ENCODE measurements around the gene CCSAP.

CCSAP gene

DNA sequence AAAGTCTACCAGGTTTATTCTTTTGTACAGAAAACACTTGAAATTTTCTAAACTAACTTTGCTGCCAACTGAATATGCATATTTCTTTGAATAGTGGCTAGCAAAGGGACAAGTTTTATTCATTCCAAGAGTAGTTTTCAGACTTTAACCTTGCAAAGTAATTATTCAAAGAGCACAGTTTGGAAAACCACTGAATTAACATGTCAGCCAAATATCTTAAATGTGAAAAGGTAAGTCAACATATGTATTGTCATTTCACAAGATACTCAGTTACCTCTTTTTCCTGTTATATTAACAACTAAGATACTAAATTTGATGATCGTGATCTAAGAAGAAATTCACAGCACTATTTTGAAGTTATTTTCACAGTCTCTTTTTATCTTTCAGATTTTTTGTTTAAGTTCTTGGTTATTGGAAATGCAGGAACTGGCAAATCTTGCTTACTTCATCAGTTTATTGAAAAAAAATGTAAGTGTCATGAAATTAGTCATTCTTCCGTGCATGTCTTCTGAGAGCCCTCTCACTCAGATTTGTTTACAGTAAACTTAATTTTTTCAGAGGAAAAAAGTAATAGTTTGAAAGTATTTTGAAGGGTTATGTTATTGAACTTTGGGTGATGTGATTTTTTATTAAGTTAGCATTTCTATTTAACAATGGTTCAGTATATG, 56.6 kb downstream of the CCSAP start:
- DNase-seq (ENCODE audit: low read depth in 2 of 2) = no peak

DNA sequence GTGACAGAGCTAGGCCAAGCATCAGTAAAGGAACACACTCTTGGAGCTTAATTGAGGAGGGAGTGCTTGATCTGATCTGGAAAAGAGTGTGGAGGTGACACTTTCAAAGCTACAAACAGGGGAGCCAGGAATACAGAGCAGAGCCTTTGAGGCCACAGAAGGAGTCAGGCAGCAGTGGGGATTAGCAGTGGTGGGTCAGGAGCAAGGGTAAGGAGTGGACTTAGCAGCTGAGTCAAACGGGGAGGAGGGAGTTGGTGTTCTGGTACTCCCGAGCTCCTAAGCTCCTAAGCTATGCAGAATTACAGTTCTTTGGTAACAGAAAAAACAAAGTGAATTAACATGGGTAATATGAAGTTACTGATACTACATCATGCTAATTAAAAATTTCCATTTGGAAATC, 57.4 kb downstream of the CCSAP start:
- DNase-seq (ENCODE audit: low read depth in 2 of 2) = no peak

DNA sequence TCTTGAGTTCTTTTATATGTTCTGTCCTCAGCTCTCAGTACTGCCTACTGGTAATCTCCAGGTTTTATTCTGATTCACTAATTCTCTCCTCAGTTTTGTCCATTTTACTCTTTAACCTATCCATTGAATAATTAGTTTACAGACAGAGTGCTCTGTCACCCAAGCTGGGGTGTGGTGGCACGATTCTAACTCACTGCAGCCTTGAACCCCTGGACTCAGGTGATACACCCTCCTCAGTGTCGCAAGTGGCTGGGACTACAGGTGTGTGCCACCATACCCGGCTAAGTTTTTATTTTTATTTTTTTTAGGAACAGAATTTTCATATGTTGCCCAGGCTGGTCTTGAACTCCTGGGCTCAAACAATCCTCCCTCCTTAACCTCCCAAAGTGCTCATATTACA, 58.0 kb downstream of the CCSAP start:
- no peak for DNase-seq (ENCODE audit: low read depth in 2 of 2)

DNA sequence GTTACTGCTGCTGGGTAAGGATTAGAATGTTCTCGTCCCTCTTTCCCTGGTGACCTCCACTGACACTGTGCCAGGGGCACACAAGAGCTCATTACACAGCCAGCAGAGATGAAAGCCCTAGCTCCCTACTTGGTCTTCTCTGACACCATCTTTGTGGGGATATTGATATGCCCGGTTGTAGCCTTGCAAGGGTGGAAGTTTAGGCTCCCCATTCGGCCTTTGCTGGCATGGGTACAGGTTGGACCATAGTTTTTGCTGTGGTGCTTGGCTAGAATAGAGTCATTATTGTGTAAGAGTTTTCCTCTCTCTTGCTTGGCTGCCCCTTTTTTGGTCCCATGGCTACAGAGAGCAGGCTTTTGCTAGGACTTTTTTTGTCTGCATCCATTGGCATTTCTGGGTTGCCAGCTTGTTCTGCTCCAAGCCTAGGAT, 59.6 kb downstream of the CCSAP start:
- no peak for DNase-seq (ENCODE audit: low read depth in 2 of 2)

DNA sequence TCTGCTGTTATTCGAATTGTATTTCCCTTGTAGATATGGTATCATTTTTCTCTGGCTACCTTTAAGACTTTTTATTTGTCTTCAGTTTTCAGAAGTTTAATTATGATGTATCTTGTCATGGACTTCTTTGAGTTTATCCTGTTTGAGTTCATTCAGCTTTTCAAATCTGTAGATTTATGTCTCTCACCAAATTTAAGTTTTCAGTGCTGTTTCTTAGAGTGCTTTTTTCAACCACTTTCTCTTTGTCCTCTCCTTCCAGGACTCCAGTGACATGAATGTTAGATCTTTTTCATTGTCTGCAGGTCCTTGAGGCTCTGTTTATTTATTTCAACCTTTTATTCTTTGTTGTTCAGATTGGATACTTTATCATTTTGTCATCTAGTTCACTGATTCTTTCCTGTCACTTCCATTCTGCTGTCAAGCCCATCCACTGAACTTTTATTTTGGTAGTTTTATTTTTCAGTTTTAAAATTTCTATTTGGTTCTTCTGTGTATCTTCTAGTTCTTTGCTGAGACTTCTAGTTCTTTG, 60.5 kb downstream of the CCSAP start:
- no peak for DNase-seq (ENCODE audit: low read depth in 2 of 2)

DNA sequence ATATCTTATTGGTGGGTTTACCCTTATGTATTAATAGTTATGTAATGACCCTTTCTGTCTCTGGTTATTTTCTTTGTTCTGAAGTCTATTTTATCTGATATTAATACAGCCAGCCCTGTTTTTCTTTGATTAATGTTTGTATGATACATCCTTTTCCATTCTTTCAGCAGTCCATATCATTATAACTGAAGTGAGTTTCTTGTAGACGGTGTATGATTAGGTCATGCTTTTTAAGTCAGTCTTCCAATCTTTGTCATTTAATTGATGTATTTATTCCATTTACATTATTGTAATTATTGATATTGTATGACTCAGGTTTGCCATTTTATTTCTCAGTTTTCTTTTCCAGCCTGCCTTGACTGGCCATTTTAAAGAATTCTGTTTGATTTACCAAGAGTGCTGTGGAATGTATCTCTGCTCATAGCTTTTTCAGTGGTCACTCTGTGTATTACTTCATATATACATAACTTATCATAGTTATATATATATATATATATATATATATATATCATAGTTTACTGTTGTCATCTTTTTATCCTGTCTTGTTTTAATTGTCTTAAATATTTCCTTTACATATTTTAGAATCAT, 61.4 kb downstream of the CCSAP start:
- DNase-seq (ENCODE audit: low read depth in 2 of 2) = no peak

DNA sequence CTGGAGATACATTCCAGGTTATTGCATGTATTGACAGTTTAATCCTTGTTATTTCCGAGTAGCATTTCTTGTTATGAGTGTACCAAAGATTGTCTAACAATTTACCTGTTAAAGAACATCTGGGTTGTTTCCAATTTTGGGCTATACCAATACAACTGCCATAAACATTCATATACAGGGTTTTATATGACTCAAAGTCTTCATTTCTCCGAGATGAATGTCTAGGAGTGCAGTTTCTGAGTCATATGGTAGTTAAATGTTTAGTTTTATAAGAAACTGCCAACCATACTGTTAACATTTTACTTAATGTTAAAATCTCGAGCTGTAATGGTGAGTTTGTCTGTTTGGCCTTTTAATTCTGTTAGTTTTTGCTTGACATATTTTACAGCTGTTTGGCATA, 61.9 kb downstream of the CCSAP start:
- no peak for DNase-seq (ENCODE audit: low read depth in 2 of 2)

DNA sequence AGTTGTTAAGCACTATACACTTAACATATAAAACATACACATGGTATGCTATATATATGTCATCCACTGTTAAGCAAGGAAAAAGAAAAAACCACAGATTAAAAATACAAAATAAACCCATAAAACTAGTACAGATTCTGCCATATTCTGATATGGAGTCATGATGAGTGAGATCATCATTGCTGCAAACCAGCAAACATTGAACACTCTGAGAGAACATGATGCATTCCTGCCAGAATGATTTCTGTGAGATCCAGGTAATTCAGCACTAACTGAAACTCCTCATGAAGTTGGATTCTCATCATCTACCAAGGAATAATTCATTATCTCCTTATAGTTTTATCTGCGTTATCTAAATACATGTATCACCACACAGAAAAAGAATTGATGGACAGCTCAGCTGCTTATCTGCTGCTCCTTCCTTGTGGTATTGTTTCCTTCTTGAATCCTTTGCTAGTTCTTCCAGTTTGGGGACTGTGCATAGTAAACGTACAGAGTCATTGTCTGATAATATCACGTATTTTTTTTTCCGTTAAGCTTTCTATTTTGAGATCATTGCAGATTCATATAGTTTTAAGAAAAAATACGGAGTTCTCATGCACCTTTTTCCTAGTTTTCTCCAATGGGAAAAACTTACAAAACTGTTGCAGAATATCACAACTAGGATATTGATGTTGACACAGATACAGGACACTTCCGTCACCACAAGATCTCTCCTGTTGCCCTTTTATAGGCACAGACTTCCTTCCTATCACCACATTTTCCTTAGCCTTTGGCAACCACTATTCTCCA, 62.6 kb downstream of the CCSAP start:
- no peak for DNase-seq (ENCODE audit: low read depth in 2 of 2)

DNA sequence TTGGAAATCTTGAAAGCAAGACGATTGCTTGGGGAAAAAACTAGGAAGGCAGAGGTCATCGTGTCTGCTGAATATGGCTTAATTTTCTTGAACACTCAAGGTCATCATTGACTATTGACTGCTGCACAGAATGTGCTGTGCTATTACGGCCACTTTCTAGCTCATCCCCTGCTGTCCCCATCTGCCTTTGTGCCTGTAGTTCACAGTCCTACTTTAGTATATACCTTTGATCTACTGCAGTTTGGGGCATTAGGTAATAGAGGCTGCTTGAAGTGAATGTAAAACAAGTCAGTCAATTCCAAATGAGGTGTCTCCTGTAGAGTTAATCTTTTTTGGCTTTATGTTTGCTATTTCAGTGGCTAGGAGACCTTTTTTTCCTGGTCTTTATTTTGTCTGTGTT, 63.6 kb downstream of the CCSAP start:
- no peak for DNase-seq (ENCODE audit: low read depth in 2 of 2)

DNA sequence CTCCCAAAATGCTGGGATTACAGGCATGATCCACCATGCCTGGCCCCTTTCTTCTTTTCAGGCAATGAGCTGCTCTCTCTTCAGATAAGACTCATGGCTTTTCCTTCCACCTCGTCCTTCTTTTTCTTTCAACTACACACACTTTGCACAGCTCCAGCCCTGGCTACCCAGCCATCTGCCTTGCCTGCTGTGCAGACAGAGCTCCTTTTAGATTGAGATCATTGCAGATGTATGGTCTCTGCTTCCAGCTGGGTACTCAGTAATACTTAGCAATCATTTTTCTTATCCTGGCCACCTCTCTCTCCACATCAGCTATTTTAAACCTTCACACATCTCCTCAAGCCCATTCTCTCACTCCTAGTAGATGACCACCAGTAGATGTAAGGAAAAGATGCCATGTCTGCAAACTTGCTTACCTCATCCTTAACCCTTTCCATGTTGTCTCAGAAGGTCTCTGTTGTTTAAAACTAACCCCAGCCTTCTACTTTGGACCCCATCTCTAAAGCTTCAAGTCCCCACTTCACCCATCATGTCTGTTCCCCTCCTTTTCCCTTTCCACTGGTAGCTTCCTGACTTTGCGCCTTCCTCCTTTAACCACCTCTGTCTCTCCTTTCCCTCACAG, 64.6 kb downstream of the CCSAP start:
- no peak for DNase-seq (ENCODE audit: low read depth in 2 of 2)

DNA sequence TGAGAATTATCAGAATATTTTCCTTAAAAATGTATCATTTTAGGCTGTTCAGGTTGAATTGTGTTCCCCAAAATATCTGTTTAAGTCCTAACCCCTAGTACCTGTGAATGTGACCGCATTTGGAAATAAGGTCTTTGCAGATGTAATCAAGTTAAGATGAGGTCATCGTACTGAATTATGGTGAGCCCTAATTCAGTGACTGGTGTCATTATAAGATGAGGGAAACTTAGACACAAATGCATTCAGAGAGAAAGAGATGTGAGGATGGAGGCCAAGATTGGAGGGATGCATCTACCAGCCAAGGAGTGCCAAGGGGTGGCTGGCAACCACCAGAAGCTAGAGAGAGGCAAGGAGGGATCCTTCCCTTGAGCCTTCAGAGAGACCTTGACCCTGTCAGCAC, 67.8 kb downstream of the CCSAP start:
- DNase-seq (ENCODE audit: low read depth in 2 of 2) = no peak

DNA sequence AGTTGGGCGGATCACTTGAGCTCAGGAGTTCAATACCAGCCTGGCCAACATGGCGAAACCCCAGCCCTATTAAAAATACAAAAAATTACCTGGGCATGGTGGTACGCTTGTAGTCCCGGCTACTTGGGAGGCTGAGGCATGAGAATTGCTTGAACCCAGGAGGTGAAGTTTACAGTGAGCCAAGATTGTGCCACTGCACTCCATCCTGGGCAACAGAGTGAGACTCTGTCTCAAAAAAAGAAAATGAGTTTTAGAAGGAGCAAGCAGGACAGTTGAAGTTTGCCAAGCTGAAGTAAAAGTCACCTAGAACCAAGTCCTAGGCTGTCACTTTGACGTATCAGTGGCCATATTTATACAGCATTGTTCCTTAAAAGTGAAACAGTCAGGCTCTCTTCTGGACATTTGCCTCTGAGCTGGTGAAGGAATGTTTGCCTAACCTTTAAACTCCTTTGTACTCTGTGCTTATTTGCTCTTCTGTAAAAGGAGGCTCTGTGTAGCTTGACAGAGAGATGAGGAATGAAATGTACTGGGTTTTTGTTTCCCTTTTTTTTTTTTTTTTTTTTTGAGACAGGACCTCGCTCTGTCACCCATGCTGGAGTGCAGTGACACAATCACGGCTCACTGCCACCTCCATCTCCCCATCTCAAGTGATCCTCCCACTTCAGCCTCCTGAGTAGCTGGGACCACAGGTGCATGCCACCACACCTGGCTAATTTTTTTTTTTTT, 69.2 kb downstream of the CCSAP start:
- no peak for DNase-seq (ENCODE audit: low read depth in 2 of 2)

DNA sequence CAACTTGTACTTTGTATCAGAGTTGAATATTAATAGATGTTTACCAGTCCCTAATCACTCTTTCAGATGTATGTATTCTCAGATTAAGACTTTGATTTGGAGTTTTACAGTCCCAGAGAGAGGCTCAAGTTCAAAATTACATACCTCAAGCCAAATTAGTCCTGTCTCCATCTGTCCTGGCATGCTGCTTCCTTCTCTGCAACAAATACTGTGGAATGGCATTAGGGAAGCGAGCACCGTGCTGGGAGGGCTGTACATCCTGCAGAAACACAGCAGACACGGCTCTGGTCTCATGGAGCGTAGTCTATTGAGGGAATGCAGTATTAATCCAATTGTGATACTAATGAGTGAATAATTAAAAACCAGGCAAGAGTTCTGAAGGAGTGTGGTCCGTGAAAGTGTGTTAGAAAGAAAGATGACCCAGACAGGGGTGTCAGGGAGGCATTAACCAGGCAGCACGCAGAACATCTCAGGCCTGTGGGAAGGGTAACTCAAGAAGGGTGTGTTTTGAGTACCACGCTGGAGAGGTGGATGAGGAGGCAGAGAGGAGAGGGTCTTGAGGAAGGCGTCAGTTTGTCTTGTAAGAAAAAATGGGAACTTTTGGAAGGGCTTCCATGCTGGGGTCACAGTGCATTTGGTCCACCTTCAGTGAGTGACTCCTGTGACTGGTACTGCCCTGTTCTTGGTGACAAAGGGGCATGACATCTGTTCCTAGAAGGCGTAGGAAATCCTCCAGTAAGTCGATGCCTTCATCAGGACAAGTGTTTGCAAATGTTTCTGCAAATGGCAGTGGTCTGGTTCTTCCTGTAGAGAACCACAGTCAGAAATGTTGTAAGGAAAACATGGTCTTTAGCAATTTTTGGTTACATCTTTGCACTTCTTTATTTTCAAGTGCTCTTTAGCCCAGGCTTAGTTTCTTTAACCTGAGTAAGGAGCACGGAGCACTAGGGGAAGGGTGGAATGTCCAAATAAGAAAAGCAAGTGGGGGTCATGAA, 70.4 kb downstream of the CCSAP start:
- no peak for DNase-seq (ENCODE audit: low read depth in 2 of 2)

DNA sequence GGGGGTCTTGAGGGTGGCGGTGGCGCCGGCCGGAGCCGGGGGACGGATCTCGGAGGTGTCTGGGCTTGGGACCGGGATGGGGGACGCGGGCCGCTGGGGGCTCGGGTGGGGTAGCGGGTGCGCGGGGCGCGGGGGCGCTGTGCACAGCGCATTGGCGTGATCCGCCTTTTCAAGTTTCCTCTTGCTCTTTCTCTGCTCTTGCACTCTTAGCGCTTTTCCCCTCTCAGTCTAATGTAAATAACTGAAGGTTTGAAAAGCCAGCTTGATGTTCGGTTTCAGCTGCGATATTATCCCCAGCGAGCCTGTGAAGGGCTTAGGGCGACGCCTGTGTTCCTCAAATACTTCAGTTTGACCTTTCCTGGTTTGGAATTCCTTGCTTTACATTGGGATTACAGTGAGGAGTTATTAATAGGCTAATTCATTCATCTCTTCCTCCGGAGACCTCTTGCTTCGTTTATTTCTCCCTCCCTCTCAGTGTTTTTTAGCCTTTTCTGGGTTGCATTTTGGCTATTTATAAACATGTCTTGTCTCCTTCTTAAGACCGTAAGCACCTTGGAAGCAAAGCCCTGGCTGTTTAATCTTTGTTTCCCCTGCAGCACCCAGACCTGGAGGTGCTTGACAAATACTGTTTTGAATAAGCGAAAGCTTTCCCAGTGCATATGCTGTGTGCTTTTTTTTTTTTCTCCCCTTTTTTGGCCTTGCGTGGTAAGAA, 71.2 kb downstream of the CCSAP start:
- DNase-seq (ENCODE audit: low read depth in 2 of 2) = peak; percentile 21 to 34

Data from stimulated activated CD8-positive, alpha-beta memory T cell treated with anti-CD3 and anti-CD28 coated beads, Interleukin-2, amount 100 ng/mL, for 48 hours (primary cell).